ENCODE results near the gene GRIN3A.

GRIN3A gene

GRCh38 chr9:101706261-101706798 is 32.1 kb downstream of the GRIN3A start:
- no peak for DNase-seq (ENCODE audit: extremely low read depth in 1 of 2, low read depth in 1 of 2)

GRCh38 chr9:101705135-101705661 is 33.2 kb downstream of the GRIN3A start:
- no peak for DNase-seq (ENCODE audit: extremely low read depth in 1 of 2, low read depth in 1 of 2)

GRCh38 chr9:101702257-101702656 is 36.2 kb downstream of the GRIN3A start:
- DNase-seq (ENCODE audit: extremely low read depth in 1 of 2, low read depth in 1 of 2) = no peak

- DNase-seq (ENCODE audit: extremely low read depth in 1 of 2, low read depth in 1 of 2) = no peak
Observed at GRCh38 chr9:101693546-101694336, 44.7 kb downstream of the GRIN3A start.

- no peak for DNase-seq (ENCODE audit: extremely low read depth in 1 of 2, low read depth in 1 of 2)
Observed at GRCh38 chr9:101691657-101692056, 46.8 kb downstream of the GRIN3A start.

- no peak for DNase-seq (ENCODE audit: extremely low read depth in 1 of 2, low read depth in 1 of 2)
Observed at GRCh38 chr9:101689039-101689438, 49.4 kb downstream of the GRIN3A start.

GRCh38 chr9:101684665-101685064 is 53.8 kb downstream of the GRIN3A start:
- DNase-seq (ENCODE audit: extremely low read depth in 1 of 2, low read depth in 1 of 2) = no peak

GRCh38 chr9:101683236-101683635 is 55.2 kb downstream of the GRIN3A start:
- no peak for DNase-seq (ENCODE audit: extremely low read depth in 1 of 2, low read depth in 1 of 2)

- DNase-seq (ENCODE audit: extremely low read depth in 1 of 2, low read depth in 1 of 2) = no peak
Observed at GRCh38 chr9:101677861-101678260, 60.6 kb downstream of the GRIN3A start.

- no peak for DNase-seq (ENCODE audit: extremely low read depth in 1 of 2, low read depth in 1 of 2)
Observed at GRCh38 chr9:101675341-101675740, 63.1 kb downstream of the GRIN3A start.

GRCh38 chr9:101674165-101674564 is 64.3 kb downstream of the GRIN3A start:
- DNase-seq (ENCODE audit: extremely low read depth in 1 of 2, low read depth in 1 of 2) = no peak

- no peak for DNase-seq (ENCODE audit: extremely low read depth in 1 of 2, low read depth in 1 of 2)
Observed at GRCh38 chr9:101673642-101674041, 64.8 kb downstream of the GRIN3A start.

GRCh38 chr9:101671567-101671966 is 66.9 kb downstream of the GRIN3A start:
- DNase-seq (ENCODE audit: extremely low read depth in 1 of 2, low read depth in 1 of 2) = no peak

- no peak for DNase-seq (ENCODE audit: extremely low read depth in 1 of 2, low read depth in 1 of 2)
Observed at GRCh38 chr9:101668421-101668820, 70.0 kb downstream of the GRIN3A start.

- DNase-seq (ENCODE audit: extremely low read depth in 1 of 2, low read depth in 1 of 2) = no peak
Observed at GRCh38 chr9:101664453-101664852, 74.0 kb downstream of the GRIN3A start.

- no peak for DNase-seq (ENCODE audit: extremely low read depth in 1 of 2, low read depth in 1 of 2)
Observed at GRCh38 chr9:101652601-101653175, 85.8 kb downstream of the GRIN3A start.

- no peak for DNase-seq (ENCODE audit: extremely low read depth in 1 of 2, low read depth in 1 of 2)
Observed at GRCh38 chr9:101650142-101650541, 88.3 kb downstream of the GRIN3A start.

GRCh38 chr9:101648493-101648892 is 90.0 kb downstream of the GRIN3A start:
- DNase-seq (ENCODE audit: extremely low read depth in 1 of 2, low read depth in 1 of 2) = no peak

- no peak for DNase-seq (ENCODE audit: extremely low read depth in 1 of 2, low read depth in 1 of 2)
Observed at GRCh38 chr9:101639785-101640665, 98.4 kb downstream of the GRIN3A start.

GRCh38 chr9:101639311-101639710 is 99.1 kb downstream of the GRIN3A start:
- DNase-seq (ENCODE audit: extremely low read depth in 1 of 2, low read depth in 1 of 2) = no peak

- no peak for DNase-seq (ENCODE audit: extremely low read depth in 1 of 2, low read depth in 1 of 2)
Observed at GRCh38 chr9:101636247-101636646, 102.2 kb downstream of the GRIN3A start.
